Measurements from ENCODE around the gene PANK1. TPM values are rescaled to one million over a fixed set of nuclear protein-coding genes. Genes with fewer than 3 reads are reported as not detected.

PANK1 gene
- total and polyA plus RNA-seq, 2 of the 8 experiments (the other 6 are each of a cell fraction or from before 2014, with no cell fraction given): 18.5 to 40.4 TPM

DNA sequence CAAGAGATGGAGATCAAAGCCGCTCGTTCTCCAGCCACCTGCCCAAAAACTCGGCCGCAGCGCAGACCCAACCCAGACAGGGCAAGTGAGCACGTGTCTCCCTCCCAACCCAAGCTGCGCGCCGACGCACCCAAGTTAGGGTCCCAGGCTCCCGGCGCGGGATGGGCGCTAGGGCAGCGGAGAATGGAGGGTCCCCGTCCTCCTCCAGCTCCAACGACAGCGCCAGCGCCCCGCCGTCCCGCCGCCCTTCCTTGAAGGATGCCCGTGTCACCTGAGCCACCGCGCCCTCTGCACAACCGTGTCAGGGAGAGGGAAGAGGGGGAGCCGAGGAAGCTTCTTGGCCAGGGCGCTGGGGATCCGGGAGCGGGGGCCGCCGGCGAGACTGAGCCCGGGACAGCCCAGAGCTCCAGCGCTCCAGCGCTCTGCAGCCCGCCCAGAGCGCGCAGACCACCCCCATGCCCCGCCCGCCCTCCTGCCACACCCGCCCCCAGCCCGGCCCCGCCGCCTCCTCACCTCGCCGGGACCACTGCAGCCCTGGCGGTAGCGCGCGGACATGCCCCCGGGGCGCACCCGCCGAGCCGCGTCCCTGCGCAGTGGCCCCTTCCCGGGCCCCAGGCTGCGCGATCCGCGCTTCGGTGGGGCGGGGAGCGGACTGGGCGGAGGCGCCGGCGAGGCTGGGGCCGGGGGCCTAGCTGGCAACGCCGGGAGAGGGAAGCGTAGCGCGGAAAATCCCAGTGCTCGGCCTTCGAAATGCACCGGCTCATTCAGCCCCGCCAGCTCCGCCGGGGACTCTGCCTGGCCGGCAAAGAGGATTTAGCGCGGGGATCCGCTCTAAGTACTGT is 109.7 kb downstream of the PANK1 start, which contains the start of gene SLC16A12 (continued):
- TF ChIP-seq, protein P1, sequence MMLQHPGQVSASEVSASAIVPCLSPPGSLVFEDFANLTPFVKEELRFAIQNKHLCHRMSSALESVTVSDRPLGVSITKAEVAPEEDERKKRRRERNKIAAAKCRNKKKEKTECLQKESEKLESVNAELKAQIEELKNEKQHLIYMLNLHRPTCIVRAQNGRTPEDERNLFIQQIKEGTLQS (IDR thresholded peaks at IDR 0.05; ENCODE audit: insufficient read depth, low read depth, low read length): no peak
- TF ChIP-seq BACH1 (IDR thresholded peaks at IDR 0.05; ENCODE audit: low read length): no peak
- TF ChIP-seq KDM1A (IDR thresholded peaks at IDR 0.05; ENCODE audit: borderline replicate concordance, low read length): no peak
- TF ChIP-seq SP2 (IDR thresholded peaks at IDR 0.05; ENCODE audit: low read length): no peak
- TF ChIP-seq TCF12 (IDR thresholded peaks at IDR 0.05; ENCODE audit: low read depth, low read length): no peak
- TF ChIP-seq, protein P2, sequence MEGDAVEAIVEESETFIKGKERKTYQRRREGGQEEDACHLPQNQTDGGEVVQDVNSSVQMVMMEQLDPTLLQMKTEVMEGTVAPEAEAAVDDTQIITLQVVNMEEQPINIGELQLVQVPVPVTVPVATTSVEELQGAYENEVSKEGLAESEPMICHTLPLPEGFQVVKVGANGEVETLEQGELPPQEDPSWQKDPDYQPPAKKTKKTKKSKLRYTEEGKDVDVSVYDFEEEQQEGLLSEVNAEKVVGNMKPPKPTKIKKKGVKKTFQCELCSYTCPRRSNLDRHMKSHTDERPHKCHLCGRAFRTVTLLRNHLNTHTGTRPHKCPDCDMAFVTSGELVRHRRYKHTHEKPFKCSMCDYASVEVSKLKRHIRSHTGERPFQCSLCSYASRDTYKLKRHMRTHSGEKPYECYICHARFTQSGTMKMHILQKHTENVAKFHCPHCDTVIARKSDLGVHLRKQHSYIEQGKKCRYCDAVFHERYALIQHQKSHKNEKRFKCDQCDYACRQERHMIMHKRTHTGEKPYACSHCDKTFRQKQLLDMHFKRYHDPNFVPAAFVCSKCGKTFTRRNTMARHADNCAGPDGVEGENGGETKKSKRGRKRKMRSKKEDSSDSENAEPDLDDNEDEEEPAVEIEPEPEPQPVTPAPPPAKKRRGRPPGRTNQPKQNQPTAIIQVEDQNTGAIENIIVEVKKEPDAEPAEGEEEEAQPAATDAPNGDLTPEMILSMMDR (IDR thresholded peaks at IDR 0.05; ENCODE audit: control extremely low read depth in 1 of 3, insufficient read depth in 1 of 3, low read depth in 1 of 3, low read length in 3 of 3): peak in 1 of 3 experiments; percentile 36; a peak in 1 of 4 replicates
- TF ChIP-seq, protein P3, sequence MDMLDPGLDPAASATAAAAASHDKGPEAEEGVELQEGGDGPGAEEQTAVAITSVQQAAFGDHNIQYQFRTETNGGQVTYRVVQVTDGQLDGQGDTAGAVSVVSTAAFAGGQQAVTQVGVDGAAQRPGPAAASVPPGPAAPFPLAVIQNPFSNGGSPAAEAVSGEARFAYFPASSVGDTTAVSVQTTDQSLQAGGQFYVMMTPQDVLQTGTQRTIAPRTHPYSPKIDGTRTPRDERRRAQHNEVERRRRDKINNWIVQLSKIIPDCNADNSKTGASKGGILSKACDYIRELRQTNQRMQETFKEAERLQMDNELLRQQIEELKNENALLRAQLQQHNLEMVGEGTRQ (IDR thresholded peaks at IDR 0.05; ENCODE audit: low read length): no peak
- TF ChIP-seq ZNF274 (IDR thresholded peaks at IDR 0.05; ENCODE audit: borderline replicate concordance, extremely low read depth, low read length): no peak
- no peak for TF ChIP-seq NRF1 (IDR thresholded peaks at IDR 0.05; ENCODE audit: low read depth, low read length)
- no peak for TF ChIP-seq SP1 (IDR thresholded peaks at IDR 0.05; ENCODE audit: low read depth, low read length)

All from H1 (cell line).